Measurements from ENCODE around the gene NACC1.

The NACC1 gene

DNA sequence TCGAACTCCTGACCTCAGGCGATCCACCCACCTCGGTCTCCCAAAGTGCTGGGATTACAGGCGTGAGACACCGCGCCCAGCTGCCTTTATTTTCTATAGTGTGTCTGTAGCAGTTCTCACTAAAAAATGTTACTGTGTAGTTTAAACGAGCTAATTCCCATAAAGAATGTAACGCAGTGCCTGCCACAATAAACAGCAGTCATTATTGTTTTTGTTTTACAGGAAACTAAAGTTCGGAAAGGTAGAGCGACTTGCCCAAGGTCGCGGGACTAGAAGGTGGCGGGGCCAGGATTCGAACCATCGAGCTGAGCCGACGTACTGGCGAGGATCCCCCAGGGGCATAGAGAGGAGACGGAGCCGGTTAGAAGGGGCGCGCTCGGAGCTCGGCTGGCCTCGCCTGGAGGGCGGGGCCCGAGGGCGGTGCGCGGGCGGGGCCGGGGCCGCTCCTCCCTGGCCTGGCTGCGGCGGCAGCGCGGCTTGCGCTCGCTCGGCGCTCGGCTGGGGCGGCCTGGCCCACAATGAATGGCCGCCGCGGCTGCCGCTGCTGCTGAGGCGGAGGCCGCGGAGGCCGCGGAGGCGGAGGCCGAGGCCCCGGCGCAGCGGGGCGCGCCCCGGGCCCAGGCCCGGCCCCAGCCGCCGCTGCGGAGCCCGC lies at the start of gene NACC1:
Gene NACC1 (plus strand): TSS at position 493 of the 652 bp plus-strand sequence. CDS start 16,944 bp downstream, outside the sequence.
- peak; percentile 93 for DNase-seq (ENCODE audit: low read depth)

DNA sequence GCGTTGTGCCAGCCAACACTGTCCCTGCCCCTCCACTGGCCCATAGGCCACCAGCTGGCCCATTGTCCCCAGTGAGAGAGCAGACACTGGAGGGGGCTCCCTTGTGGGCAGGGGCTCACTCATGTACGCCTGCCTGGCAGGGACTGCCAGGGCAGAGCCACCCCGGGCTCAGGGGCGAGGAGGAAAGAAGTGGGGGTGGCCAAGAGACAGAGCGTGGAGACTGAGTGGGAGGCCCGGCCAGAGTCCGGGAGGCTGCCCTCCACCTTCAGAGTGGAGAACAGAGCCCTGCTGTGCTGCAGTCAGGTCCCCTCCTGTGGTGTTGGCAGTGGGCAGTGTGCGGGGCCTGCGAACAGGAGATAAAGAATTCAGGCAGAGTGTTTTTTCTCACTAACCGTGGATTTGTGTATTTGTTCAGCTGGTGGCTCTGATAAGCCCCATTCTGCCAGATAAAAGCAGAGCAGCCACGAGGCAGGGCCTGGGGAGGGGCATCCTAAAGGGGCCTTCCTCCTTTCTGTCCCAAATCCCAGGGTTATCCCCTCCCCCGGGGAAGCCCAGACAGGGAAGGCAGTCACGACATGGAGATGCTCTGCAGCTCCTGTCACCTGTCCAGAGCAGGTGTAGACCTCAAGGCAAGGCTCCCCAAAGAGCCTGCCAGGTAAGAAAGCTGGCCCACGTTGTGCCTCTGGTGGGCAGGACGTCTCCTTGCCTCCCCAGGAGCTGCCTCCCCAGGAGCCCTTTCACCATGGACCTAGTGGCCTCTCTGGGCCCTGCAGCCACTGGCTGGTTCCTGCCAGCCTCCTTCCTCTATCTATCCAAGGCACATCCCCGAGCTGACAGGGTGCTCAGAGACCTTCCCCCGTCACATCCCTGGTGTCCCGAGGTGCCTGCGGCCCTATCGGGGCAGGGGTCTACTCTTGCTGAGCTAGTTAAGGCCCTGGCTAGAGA lies 48.4 kb upstream of the NACC1 start:
- no peak for DNase-seq (ENCODE audit: low read depth)

DNA sequence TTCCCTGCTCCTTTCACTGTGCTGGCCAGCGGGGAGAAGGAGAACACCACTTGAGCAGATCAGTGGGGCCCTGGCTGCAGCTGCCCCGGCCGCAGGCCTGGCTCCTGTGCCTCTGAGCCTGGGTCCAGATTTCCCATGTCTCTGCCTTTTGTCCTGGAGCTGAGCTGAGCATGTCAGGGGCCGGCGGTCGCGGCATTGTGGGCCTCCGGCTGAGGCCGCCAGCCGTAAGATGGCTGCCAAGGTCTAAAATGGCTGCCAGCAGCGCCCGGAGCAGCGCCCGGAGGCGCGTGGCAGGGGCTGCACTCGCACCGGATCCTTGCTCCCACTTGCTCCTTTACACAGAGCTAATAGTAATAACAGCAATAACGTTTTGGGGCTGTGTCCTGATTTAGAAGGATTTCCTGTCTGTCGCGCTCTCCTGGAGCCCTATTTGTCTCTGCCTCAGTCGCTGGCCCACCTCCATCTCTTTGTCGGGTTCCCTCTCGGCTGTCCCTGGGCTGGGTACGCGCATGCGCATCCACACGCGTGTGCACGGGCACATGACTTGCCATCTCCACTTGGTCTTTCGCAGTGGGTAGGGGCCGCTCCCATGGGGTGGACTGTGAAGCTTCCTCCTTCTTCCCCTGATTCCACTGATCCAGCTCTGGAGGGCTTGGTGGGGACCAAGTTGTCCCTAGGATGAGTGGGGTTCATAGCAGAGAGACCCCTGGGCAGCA lies 47.5 kb upstream of the NACC1 start:
- DNase-seq (ENCODE audit: low read depth) = no peak

DNA sequence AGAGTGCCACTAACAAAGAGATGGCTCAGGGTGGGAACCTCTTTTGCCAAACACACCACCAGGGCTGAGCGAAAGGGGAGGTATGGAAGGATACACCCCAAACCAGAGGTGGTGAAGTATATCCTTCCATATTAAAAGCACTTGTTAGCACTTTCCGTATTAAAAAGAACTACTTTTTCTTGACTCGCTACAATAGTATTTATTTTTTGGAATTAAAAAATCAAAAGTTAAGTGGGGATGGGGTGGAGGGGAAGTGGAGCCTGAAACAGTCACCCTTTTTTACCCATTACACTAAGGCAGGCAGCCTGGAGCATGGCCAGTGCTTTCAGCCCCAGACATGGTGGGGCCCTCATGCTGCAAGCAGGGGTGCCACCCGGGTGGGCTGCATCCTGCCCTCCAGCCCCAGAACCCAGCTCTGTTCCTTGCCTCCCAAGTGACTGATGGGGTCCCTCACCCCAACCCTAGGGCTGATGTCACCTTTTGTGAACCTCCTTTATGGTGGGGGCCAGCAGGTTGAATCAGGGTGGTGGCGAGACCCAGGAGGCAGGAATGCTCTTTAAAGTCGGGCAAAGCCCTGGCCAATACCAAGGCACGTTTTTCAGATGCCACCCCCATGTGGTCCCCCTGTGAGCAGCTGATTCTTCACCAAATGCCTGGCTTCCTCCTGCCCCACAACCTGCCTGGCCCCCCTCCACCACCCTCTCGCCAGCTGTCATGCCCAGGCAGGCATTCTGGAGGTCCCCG lies 46.4 kb upstream of the NACC1 start:
- no peak for DNase-seq (ENCODE audit: low read depth)

DNA sequence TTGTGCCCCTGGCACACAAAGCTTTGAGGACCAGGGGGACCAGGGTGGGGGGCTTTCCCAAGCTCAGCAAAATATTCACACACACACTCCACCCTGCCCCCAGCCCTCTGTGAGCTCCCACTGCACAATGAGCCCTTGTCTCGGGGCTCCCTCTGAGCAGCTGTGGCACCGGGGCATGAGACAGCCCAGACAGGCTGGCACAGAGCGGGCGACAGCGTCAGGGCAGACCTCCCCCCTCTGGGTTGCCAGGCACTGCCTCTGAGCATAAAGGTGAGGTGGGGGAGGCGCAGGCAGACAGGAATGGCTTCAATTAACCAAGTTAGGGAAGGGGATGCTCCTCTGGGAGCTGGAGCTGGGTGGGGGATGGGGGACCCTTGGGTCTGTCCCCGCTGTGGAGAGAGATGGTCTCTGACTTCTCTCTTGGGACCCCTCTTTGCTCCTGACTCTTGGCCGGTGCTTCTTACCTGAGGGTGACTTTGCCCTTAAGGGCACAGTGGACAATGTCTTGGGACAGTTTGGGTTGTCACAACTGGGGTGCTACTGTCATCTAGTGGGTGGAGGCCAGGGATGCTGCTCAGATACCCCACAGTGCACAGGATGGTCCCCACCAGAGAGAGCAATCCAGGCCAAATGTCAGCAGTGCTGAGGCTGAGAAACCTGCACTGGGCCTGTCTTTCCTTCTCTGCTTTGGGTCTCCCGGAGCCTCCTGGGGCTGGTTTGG lies 45.7 kb upstream of the NACC1 start:
- DNase-seq (ENCODE audit: low read depth) = no peak

DNA sequence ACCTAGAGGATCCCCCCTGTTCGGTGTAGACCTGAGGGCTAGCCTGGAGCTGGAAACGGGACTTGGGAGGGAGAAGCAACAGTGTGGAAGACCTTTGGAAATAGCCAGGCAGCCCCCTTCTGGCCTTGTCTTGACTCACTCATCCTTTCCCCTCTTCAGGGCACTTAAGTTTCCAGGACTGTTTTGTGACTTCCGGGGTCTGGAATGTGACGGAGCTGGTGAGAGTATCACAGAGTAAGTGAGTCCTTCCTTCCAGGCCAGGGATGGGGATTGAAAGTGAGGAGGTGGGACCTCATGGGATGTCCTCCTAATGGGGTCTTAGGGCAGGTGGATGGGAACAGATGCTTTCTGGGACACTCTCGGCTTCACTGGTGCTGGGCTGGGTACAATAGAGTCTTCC lies 44.8 kb upstream of the NACC1 start:
- no peak for DNase-seq (ENCODE audit: low read depth)

DNA sequence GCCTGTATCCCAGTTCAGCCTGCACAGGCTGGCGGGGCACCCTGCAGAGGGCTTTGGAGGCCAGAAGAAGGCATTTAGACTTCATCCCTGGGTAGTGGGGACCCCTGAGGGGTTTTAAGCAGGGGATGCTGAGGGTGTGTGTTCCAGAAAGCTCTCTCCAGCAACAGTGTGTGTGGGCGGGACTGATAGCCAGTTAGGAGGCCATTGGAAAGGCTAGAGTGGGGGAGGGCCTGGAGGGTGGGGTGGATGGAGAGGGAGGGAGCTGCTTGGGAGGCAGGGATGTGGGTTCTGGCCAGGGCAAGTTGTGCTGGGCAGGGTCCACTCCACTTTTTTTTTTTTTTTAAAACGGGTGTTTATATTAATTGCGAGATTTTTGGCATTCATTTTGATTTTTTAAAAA lies 43.7 kb upstream of the NACC1 start:
- no peak for DNase-seq (ENCODE audit: low read depth)

DNA sequence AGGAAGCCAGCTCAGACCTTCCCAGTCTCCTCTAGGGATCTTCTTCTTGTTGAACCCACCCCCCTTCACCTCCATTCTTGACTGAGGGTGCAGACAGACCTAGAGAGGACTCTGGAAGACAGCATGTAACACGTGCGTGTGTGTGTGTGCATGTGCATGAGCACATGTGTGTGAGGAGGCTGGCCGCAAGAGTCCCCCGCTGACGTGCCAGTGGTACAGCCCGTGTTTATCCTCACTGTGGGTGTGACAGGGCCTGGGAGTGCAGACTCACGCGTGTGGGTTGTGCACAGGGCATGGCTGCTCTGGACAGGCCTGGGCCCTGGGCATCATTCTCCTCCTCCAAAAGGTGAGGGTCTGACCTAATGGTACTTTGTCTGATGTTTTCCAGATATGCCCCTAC lies 41.7 kb upstream of the NACC1 start:
- DNase-seq (ENCODE audit: low read depth) = no peak

DNA sequence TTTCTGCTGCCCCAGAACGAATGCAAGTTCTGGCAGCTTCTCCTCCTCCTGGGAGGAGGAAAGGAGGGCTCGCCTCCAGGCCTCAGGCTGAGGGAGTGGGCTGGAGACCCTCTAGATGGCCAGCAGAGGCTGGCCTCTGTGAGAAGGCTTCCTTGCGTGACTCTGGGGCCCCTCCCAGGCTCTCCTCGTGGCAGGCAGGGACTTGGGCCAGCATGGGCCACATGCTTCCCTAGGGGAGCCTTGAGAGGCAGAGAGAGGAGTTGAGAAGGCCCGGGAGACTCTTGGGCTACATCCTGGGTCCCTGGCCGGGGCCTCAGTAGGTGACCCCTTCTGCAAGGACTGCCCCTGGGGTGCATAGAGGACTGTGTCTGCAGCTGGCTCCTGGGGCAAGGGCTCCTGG lies 41.3 kb upstream of the NACC1 start:
- DNase-seq (ENCODE audit: low read depth) = no peak

DNA sequence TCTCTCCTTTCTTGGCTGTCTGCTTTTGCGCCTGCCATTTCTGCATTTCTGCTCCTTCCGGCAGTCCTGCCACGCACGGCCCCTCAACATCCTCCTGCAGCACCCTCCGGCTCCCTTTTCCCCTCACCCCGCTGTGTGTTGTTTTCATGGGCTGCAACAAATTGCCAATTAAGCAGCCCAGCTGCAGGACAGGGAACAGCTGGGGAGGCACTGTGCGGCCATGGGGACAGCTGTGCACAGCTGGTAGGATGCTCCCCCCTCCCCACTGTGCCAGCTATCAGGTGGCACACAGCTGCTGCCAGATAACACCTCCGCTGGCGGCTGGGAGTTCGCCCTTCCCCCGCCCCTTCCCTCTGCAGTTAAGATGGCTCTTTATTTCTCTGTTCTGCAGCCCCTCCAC lies 40.8 kb upstream of the NACC1 start:
- DNase-seq (ENCODE audit: low read depth) = no peak

DNA sequence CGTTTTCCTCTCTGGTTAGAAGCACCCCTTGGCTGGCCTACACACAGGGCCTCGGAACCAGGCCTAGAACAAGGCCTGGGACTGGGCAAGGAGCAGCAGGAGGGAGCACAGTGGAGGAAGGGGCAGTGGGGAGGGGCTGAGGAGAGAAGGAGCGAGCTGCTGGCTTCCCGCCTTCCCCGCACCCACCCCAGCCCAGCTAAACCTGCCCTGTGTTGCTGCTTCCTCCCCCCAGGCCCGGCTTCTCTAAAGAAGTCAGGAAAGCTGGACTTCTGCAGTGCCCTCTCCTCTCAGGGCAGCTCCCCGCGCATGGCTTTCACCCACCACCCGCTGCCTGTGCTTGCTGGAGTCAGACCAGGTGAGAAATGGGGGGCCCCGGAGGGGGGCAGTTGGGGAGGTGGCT lies 39.7 kb upstream of the NACC1 start:
- DNase-seq (ENCODE audit: low read depth) = no peak

DNA sequence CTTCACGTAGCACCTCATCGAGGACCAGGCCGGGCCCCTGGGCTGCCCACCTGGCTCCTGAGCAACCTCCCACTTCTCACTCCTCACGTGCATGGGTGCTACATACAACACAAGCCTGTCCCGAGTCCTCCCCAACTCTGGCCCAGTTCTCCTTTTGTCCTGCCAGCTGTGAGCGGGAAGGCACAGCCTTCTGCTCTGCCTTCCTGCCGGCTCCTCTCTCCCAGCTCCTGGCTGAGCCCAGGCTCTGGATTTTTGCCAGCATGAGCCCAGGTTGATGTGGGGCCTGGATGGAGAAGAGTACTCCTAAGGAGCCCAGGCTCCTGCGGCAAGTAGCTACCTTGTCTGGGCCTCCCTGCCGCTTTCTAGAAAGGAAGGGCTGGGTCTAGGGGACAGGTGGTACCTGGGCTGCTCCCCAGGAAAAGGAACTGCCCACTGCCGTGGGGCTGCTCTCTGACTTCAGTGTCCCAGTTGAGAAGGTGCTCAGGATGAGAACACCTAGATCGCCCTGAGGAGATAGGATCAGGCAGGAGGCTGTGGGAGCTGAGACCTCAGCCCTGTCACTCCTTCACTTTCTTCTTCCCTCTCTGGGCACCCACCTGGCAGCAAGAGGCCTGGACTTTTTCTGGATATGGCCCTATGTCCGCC lies 39.0 kb upstream of the NACC1 start:
- no peak for DNase-seq (ENCODE audit: low read depth)

DNA sequence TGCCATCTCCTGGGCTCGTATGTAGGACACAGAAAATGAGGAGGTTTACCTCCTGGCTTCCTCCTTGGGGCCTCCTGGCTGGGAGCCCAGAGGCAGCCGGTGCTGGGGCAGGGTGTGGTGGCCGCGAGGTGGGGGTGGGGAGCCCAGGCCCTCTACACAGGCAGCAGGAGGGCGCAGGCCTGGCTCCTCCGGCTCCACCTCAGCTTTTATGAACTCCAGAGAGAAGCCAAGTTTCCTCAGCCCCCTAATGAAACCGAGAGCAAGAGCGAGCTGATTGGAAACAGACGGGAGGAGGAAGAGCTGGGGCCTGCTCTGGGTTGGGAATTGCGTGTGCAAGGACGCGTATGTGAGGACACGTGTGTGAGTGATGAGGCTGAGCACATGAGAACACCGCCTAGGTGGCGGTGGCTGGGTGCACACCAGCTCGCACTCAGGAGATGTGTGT lies 38.5 kb upstream of the NACC1 start:
- no peak for DNase-seq (ENCODE audit: low read depth)

DNA sequence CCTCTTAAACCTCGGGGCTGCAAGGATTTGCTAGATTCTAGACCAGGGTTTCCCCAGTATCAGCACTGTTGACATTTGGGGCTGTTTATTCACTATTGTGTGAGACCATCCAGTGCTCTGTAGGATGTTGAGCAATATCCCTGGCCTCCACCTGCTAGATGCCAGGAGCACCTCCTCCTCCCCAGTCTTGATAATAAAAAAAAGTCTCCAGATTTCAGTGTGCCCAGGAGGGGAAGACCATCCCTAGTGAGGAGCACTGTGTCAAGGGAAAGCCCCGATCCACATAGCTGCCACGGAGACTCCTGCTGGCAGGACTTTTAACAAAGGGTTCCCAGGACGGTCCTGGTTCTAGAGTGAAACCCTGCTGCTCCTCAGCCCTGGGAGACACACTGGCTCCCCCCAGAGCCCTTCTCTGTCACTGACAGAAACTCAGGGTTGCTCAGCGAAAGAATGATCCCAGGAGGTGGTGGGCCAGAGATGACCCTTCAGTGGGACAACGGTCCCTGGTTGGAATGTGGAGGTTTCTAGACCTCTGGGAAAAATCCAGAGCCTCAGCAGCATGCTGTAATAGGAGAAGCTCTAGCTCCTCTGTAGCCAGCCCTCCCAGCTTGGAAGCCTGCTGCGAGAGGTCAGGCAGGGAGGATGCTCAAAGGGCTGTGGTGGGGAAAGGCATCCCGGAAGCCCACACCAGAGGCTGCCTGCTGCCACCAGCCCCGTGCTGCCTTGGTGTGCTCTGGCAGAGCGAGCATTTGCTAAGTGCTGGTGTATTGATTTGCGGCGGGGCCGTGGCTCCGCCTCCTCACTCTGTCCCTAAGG lies 35.7 kb upstream of the NACC1 start:
- peak; percentile 53 for DNase-seq (ENCODE audit: low read depth)

DNA sequence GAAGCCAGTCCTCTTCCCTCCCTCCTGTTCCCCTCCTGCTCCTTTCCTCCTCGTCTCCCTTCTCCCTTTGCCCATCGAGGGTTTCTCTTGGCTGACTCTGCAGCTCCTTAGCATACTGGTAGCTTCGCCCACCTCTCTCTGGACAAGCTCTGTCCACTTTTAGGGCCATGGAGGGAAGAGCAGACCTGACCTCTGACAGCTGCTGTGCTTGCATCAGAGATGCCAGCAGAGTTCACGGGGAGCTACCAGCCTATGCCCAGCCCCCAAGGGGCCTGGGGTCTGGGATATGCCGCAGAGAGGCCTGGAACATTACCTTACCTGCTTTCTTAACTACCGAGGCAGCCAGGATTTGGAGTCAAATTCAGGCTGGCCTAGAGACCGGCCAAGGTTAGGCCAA lies 35.1 kb upstream of the NACC1 start:
- DNase-seq (ENCODE audit: low read depth) = no peak

DNA sequence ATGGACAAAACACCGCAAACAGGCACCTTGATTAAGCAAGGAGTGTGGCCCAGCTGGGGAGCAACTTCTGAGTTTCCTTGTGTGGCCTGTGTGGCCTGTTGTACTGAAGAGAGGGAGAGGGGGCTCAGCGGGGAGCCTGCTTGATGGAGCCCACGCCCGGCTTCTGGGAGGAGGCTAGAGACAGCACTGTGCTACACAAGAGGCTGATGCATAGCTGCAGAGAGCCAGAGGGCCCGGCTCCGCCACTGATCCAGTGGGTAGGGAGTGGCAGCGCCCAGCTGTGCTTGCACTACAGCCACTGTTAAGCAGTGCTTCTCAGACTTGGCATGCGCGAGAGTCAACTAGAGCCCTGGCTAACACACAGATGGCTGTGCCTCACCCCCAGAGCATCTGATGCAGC lies 34.4 kb upstream of the NACC1 start:
- no peak for DNase-seq (ENCODE audit: low read depth)

DNA sequence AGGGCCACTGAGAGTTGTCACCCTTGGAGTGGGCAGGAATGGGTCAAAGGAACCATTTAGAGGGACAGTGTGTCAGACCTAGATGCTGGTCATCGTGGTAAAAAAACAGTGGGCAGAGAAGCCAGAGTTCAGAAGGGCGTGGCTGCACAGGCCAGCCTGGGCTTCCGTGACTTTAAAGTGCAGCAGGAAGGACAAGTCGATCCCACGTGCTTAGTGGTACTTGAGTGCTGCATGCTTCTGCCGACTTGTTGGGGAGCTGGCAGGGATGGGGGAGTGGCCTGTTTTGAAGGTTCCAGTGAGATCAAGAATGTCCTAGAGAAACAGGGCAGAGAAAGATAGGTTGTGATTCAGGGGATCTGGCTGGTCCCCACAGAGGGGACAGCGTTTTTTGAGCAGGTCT lies 32.4 kb upstream of the NACC1 start:
- no peak for DNase-seq (ENCODE audit: low read depth)

DNA sequence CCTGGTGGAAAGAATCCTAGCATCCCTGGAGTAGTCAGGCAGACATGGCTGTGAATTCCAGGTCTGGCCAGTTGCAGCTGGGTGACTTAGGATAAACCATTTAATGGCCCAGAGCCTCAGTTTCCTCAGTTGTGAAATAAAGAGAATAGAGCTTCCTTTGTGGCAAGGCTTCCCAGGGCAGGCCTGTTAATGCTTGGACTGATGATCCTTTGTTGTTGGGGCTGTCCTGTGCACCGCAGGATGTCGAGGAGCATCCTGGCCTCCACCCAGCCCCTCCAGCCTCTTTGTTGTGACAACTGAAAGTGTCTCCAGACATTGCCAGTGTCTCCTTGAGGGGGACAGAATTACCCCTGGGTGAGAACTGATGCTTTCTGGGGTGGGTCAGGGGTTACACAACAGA lies 31.7 kb upstream of the NACC1 start:
- no peak for DNase-seq (ENCODE audit: low read depth)

DNA sequence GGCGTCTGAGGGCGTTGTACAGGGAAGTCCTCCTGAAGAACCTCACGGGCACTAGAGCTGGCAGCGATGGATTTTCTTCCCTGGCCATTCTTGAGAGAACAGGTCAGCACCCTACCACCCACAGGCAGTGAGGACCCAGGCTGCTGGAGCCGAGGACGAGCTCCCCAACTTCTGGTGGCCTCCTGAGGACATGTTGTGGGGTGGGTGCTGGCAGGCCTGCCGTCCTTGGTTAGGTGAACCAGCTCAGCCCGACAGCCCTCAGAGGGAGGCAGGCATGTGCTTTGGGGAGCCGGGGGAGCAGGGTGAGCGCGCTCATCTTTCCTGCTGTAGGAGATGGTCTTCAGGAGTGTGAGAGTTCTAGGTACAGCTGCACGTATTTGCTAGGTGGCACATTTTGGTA lies 30.8 kb upstream of the NACC1 start:
- no peak for DNase-seq (ENCODE audit: low read depth)
